ENCODE data around the gene SS18L1.

DNA sequence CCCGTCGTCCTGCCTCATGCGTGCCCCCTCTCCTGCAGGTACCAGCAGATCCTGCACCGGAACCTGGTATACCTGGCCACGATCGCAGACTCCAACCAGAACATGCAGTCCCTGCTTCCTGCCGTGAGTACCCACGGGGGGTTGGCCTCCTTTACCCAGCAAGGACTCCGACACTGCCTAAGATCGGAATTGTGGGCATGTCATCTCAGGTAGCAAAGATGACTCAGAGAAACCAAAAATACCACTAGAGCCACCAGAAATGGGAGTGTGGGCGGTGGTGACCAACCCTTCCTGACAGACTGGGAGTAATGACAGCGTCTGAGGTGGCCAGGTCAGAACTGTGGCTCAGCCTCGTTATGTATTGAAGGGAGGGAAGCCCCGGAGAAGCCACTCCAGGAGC lies 16.3 kb downstream of the SS18L1 start:
- no peak for TF ChIP-seq SUZ12 (IDR thresholded peaks at IDR 0.05)
- no peak for TF ChIP-seq ELF4 (IDR thresholded peaks at IDR 0.05)
- no peak for TF ChIP-seq ARNT (IDR thresholded peaks at IDR 0.05)
- no peak for TF ChIP-seq SP1 (IDR thresholded peaks at IDR 0.05)
- TF ChIP-seq BHLHE40 (IDR thresholded peaks at IDR 0.05; ENCODE audit: borderline replicate concordance): no peak
